Trophoblast cell (in vitro differentiated cells and primary cell): ENCODE results near the gene TMEM266.

Source experiments
- DNase-seq, 2 donors: peaks; one replicate each; pipeline ENCODE4 v3.0.0-alpha.2; 2016
- H2AFZ ChIP-seq: 2 replicates; pipeline ENCODE4 v1.6.1; 2013; ENCODE audit warnings: low read length, moderate library complexity, mild to moderate bottlenecking; ENCODE audit not compliant: insufficient read depth, poor library complexity
- H2AK5ac ChIP-seq: 2 replicates; pipeline ENCODE4 v1.6.1; 2013; ENCODE audit warnings: mild to moderate bottlenecking, low read length
- H2BK120ac ChIP-seq: 2 replicates; pipeline ENCODE4 v1.6.1; 2013; ENCODE audit warnings: low read length, mild to moderate bottlenecking, moderate library complexity; ENCODE audit not compliant: insufficient read depth, poor library complexity
- H2BK12ac ChIP-seq: 2 replicates; pipeline ENCODE4 v1.6.1; 2013; ENCODE audit warnings: mild to moderate bottlenecking, low read length, moderate library complexity
- H2BK5ac ChIP-seq: 2 replicates; pipeline ENCODE4 v1.6.1; 2013; ENCODE audit warnings: low read length, low read depth, moderate library complexity, mild to moderate bottlenecking; ENCODE audit not compliant: poor library complexity
- H3K14ac ChIP-seq: 2 replicates; pipeline ENCODE4 v1.6.1; 2013; ENCODE audit warnings: mild to moderate bottlenecking, low read length
- H3K18ac ChIP-seq: 2 replicates; pipeline ENCODE4 v1.6.1; 2013; ENCODE audit warnings: mild to moderate bottlenecking, low read length
- H3K23ac ChIP-seq: 2 replicates; pipeline ENCODE4 v1.6.1; 2013; ENCODE audit warnings: low read length
- H3K27ac ChIP-seq: 2 replicates; pipeline ENCODE4 v1.5.1; 2013; ENCODE audit warnings: low read depth, mild to moderate bottlenecking, inconsistent platforms, low read length, moderate library complexity
- H3K27me3 ChIP-seq: 2 replicates; pipeline ENCODE4 v1.6.1; 2013; ENCODE audit warnings: inconsistent platforms, mild to moderate bottlenecking, low read length, moderate library complexity; ENCODE audit not compliant: insufficient read depth
- H3K36me3 ChIP-seq, 2 experiments: 1 replicate in 1 of 2; 2 replicates in 1 of 2; pipeline ENCODE4 v1.6.1; 2013; ENCODE audit warnings: low read length in 2 of 2, mild to moderate bottlenecking in 2 of 2, moderate library complexity in 1 of 2; ENCODE audit not compliant: insufficient read depth in 2 of 2, control insufficient read depth in 1 of 2
- H3K4ac ChIP-seq: 2 replicates; pipeline ENCODE4 v1.6.1; 2013; ENCODE audit warnings: low read depth, mild to moderate bottlenecking, low read length, moderate library complexity
- H3K4me1 ChIP-seq, 2 experiments: 1 replicate in 1 of 2; 2 replicates in 1 of 2; pipeline ENCODE4 v1.6.1; 2013; ENCODE audit warnings: low read length in 2 of 2, mild to moderate bottlenecking in 2 of 2, moderate library complexity in 1 of 2; ENCODE audit not compliant: insufficient read depth in 2 of 2, control insufficient read depth in 1 of 2
- H3K4me2 ChIP-seq: 2 replicates; pipeline ENCODE4 v1.6.1; 2013; ENCODE audit warnings: inconsistent platforms, mild to moderate bottlenecking, low read length, moderate library complexity
- H3K4me3 ChIP-seq: 2 replicates; pipeline ENCODE4 v1.5.1; 2013; ENCODE audit warnings: mild to moderate bottlenecking, low read depth, low read length, inconsistent platforms
- H3K79me1 ChIP-seq: one replicate; pipeline ENCODE4 v1.6.1; 2013; ENCODE audit warnings: low read length
- H3K79me2 ChIP-seq: 2 replicates; pipeline ENCODE4 v1.6.1; 2013; ENCODE audit warnings: low read length, mild to moderate bottlenecking; ENCODE audit not compliant: control insufficient read depth, insufficient read depth, poor library complexity
- H3K9ac ChIP-seq: 2 replicates; pipeline ENCODE4 v1.6.1; 2013; ENCODE audit warnings: mild to moderate bottlenecking, low read length
- H3K9me3 ChIP-seq: 2 replicates; pipeline ENCODE4 v1.6.1; 2013; ENCODE audit warnings: low read depth, mild to moderate bottlenecking, control low read depth, inconsistent platforms, low read length; ENCODE audit not compliant: insufficient read depth
- H4K12ac ChIP-seq: 2 replicates; pipeline ENCODE4 v1.6.1; 2013; ENCODE audit warnings: low read depth, mild to moderate bottlenecking, low read length, moderate library complexity
- H4K8ac ChIP-seq: 2 replicates; pipeline ENCODE4 v1.6.1; 2013; ENCODE audit warnings: low read depth, mild to moderate bottlenecking, low read length, moderate library complexity
- H4K91ac ChIP-seq: one replicate; pipeline ENCODE4 v1.6.1; 2013; ENCODE audit warnings: low read depth, mild to moderate bottlenecking, low read length, moderate library complexity
- WGBS: extraction: QIAGEN DNeasy Blood & Tissue Kit; methylation state at CpG from one replicate; pipeline ENCODE4 v1.1.7; 2013; ENCODE audit warnings: missing lambda C conversion rate; ENCODE audit not compliant: insufficient read length, insufficient coverage; ENCODE audit errors: extremely low coverage; 5-methylcytosine and 5-hydroxymethylcytosine counted together

TMEM266 gene

DNA sequence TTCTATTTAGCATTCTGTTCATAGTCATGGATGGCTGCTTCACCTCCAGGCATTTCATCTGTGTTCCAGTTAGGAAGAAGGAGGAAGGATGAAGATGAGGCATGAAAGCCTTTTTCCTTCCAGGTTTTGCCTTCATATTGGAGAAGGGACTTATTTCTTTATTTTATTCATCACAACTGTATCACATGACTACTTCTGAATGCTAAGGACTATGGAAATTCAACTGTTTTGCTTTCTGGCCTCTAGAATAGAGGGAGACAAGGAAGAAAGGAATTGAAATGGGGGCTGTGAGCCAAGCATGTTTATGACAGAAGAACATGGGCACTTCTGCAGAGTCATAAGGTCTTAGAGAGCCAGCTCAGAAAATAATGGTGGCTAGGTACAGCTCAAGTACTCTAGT, 10.4 kb downstream of the TMEM266 start:
- H2AK5ac ChIP-seq, result no peak overlapping the region
- H2AFZ ChIP-seq, result no peak overlapping the region

DNA sequence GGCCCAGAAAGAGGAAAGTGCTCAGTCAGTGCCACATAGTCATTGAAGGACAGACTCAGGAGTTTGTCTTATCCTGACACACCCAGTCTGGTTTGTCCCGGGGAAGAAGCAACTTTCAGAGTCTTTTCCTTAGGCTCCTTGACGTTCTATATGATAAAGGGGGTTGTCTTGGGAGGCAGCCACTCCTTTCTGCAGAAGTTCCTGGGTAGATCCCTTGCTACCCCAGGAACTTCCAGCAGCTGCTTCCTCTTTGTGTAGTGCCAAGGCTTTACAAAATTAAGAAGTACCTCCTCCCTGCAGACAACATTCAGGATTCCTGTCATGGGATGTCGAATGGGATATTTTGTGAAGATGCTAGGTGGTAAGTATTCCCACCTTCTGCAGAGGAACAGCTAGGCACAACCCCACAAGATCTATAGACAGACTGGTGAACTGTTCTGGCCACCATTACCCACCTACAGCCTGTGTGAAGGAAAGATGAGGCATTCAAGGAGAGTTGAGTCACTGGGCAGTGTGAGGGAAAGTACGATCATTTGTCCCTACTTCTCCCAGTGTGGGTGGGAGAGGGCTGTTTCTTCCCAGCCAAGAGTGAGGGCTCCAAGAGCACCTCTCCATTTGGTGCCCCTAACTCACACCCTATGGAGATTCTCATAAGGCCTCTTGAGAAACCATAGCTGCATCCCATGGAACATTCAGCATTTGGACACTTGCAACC, 11.3 kb downstream of the TMEM266 start:
- Histone ChIP-seq H2AFZ (no peak overlapping the region), H4K12ac (no peak overlapping the region), H3K18ac (no peak overlapping the region), H3K27ac (no peak overlapping the region), H3K36me3 (no peaks in the 10 kb centered on the region), H4K8ac (no peak overlapping the region), H3K4me3 (no peak overlapping the region), H2BK5ac (no peak overlapping the region), H3K79me1 (no peaks in the 10 kb centered on the region), H3K4ac (no peak overlapping the region), H2AK5ac (no peak overlapping the region), H3K9ac (no peak overlapping the region), H3K23ac (no peak overlapping the region), H3K79me2 (no peaks in the 10 kb centered on the region), H2BK12ac (peak overlapping the region; percentile 37), H2BK120ac (no peak overlapping the region), H4K91ac (no peak overlapping the region), H3K9me3 (no peaks in the 10 kb centered on the region), H3K4me1 (peaks cover 8 to 11% of the 10 kb centered on the region in 2 experiments), H3K14ac (no peak overlapping the region), H3K4me2 (no peak overlapping the region), H3K27me3 (no peaks in the 10 kb centered on the region)
- no peak for DNase-seq
- WGBS, result no CpG with 5 or more reads among the region's 4 CpGs

More for the DNA sequence above, 10.4 kb downstream of the TMEM266 start:
- Histone ChIP-seq H3K36me3 (no peaks in the 10 kb centered on the region), H4K12ac (no peak overlapping the region), H3K79me1 (no peaks in the 10 kb centered on the region), H2BK12ac (no peak overlapping the region), H4K8ac (no peak overlapping the region), H3K9me3 (no peaks in the 10 kb centered on the region), H3K27ac (no peak overlapping the region), H4K91ac (no peak overlapping the region), H3K4me3 (no peak overlapping the region), H3K27me3 (no peaks in the 10 kb centered on the region), H3K14ac (no peak overlapping the region), H2BK120ac (no peak overlapping the region), H3K4me1 (peaks cover 8 to 11% of the 10 kb centered on the region in 2 experiments), H3K4ac (no peak overlapping the region), H3K4me2 (no peak overlapping the region), H3K79me2 (no peaks in the 10 kb centered on the region), H3K18ac (no peak overlapping the region), H3K9ac (no peak overlapping the region), H2BK5ac (no peak overlapping the region), H3K23ac (no peak overlapping the region)
- DNase-seq, result no peak

DNA sequence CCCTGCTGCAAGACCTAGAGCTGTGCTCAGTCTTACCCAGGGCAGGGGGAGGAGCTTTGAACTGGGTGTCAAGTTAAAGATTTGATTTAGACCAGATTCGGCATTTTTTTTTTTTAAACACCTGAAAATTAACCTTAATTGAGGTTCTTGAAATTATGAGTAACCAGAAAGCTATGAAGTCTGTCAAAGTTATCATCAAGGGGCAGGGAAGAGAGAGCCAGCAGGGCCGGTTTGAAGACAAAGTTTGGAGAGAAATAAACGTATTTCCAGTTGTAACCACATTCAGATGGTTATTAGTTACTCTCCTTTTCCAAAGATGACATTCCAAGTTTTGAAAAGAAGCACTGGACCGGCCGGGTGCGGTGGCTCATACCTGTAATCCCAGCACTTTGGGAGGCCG, 12.0 kb downstream of the TMEM266 start:
- no peak overlapping the region for H3K4me2 ChIP-seq
- H3K27me3 ChIP-seq, result no peaks in the 10 kb centered on the region
- H3K27ac ChIP-seq, result no peak overlapping the region
- no peak overlapping the region for H2BK120ac ChIP-seq
- H3K18ac ChIP-seq, result no peak overlapping the region
- no peak overlapping the region for H2AFZ ChIP-seq
- WGBS, result no CpG with 5 or more reads among the region's 7 CpGs
- no peaks in the 10 kb centered on the region for H3K9me3 ChIP-seq
- H2AK5ac ChIP-seq, result no peak overlapping the region
- H4K91ac ChIP-seq, result no peak overlapping the region
- H3K23ac ChIP-seq, result no peak overlapping the region
- no peaks in the 10 kb centered on the region for H3K36me3 ChIP-seq
- H3K4me1 ChIP-seq, result peaks cover 8 to 11% of the 10 kb centered on the region in 2 experiments
- peak; percentile 61 to 78 for DNase-seq
- no peak overlapping the region for H3K14ac ChIP-seq
- no peak overlapping the region for H4K12ac ChIP-seq
- H3K9ac ChIP-seq, result no peak overlapping the region
- no peaks in the 10 kb centered on the region for H3K79me1 ChIP-seq
- no peak overlapping the region for H3K4me3 ChIP-seq
- H3K4ac ChIP-seq, result no peak overlapping the region
- no peak overlapping the region for H2BK5ac ChIP-seq
- no peak overlapping the region for H2BK12ac ChIP-seq
- no peak overlapping the region for H4K8ac ChIP-seq
- H3K79me2 ChIP-seq, result no peaks in the 10 kb centered on the region

DNA sequence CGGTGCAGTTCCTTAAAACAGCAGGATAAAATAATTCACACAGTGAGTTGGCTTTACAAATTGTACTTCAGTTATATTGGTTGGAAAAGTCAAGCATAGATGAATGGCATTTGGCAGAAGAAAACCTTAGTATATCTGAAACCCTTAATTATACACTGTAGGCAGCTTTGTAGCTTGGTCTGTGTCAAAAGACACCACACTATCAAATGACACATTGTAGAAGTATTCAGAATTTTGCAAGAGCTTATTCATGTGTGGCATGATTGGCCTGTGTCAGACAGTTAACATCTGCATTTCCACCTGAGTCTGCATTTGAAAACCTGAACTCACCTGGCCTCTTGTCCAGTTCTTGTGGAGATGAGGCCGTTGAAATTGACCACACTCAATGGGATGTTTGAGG, 13.8 kb downstream of the TMEM266 start:
- no peak overlapping the region for H3K23ac ChIP-seq
- no peak overlapping the region for H4K91ac ChIP-seq
- WGBS, result no CpG with 5 or more reads among the region's 2 CpGs

More for the DNA sequence above, 13.8 kb downstream of the TMEM266 start:
- no peak overlapping the region for H4K12ac ChIP-seq
- no peaks in the 10 kb centered on the region for H3K36me3 ChIP-seq
- H3K18ac ChIP-seq, result no peak overlapping the region
- no peak overlapping the region for H3K4me3 ChIP-seq
- no peak overlapping the region for H2BK5ac ChIP-seq
- no peaks in the 10 kb centered on the region for H3K9me3 ChIP-seq
- H3K79me1 ChIP-seq, result no peaks in the 10 kb centered on the region
- H4K8ac ChIP-seq, result no peak overlapping the region
- no peak overlapping the region for H2AK5ac ChIP-seq
- no peak overlapping the region for H3K4ac ChIP-seq
- no peak overlapping the region for H2BK12ac ChIP-seq
- no peak overlapping the region for H3K27ac ChIP-seq
- no peak overlapping the region for H2BK120ac ChIP-seq
- peaks cover 8 to 11% of the 10 kb centered on the region in 2 experiments for H3K4me1 ChIP-seq
- H3K27me3 ChIP-seq, result no peaks in the 10 kb centered on the region
- H3K4me2 ChIP-seq, result no peak overlapping the region
- H3K79me2 ChIP-seq, result no peaks in the 10 kb centered on the region
- no peak overlapping the region for H2AFZ ChIP-seq
- DNase-seq, result peak; percentile 66 to 97
- no peak overlapping the region for H3K9ac ChIP-seq
- no peak overlapping the region for H3K14ac ChIP-seq
